ENCODE measurements around the gene NDUFS5.
"Not testable (repeated sequence)": the region's sequence is repeated elsewhere in the genome, so short reads cannot be mapped to it uniquely, and the experiment has no call there.

NDUFS5 gene

DNA sequence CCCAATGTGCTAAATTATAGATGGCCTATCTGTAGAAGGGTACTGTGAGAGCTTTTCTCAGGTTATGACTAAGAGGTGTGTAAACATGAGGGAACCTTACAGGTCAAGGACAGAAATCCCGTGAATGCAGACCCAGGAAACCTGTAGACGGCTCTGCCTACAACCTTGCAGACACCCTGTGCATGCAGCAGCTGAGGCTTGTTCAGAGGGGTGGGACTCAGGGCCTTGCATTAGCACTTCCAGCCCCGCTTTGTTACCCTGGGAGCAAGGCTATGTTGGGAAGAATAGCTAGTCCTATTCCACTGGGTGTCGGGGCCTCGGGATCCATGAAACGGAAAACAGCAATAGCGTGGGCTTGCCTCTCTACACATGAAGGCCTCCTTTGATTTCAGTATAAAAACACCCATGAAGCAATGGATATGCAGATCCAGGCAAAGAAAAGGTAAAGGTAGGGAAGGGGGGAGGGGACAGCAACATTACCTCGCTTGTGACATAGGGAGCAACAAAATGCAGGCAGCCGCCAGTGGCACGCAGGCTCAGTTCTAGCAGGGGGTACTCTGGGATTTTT lies 9.5 kb upstream of the NDUFS5 start:
- DNase-seq = no peak

GRCh38 chr1:39017266-39017665 lies 8.9 kb upstream of the NDUFS5 start:
- no peak for DNase-seq

DNA sequence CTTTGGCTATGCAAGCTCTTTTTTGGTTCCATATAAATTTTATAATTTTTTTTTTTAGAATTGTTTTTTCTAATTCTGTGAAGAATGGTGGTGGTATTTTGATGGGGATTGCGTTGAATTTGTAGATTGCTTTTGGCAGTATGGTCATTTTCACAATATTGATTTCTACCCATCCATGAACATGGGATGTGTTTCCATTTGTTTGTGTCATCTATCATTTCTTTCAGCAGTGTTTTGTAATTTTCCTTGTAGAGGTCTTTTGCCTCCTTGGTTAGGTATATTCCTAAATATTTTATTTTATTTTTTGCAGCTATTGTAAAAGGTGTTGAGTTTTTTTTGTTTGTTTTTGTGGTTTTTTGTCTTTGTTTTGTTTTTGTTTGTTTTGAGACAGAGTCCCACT lies 5.7 kb upstream of the NDUFS5 start:
- DNase-seq = not testable (repeated sequence)

- DNase-seq = no peak
Observed at GRCh38 chr1:39021426-39021825, 4.7 kb upstream of the NDUFS5 start.

DNA sequence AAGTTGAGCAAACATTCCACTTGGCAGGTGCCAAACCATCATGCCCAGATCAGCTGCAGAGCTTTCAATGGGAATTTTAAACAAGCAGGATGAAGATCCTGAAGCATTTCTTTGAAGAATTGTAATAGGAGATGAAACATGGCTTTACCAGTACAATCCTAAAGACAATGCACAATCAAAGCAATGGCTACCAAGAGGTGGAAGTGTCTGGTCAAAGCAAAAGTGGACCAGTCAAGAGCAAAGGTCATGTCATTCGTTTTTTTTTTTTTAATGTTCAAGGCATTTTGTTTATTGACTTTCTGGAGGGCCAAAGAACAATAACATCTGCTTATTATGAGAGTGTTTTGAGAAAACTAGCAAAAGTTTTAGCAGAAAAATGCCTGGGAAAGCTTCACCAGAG lies 3.0 kb upstream of the NDUFS5 start:
- no peak for DNase-seq

GRCh38 chr1:39026866-39027507 lies 837 bp downstream of the NDUFS5 start:
- no peak for DNase-seq

- no peak for DNase-seq
Observed at GRCh38 chr1:39034114-39034654, 8.0 kb downstream of the NDUFS5 start.

DNA sequence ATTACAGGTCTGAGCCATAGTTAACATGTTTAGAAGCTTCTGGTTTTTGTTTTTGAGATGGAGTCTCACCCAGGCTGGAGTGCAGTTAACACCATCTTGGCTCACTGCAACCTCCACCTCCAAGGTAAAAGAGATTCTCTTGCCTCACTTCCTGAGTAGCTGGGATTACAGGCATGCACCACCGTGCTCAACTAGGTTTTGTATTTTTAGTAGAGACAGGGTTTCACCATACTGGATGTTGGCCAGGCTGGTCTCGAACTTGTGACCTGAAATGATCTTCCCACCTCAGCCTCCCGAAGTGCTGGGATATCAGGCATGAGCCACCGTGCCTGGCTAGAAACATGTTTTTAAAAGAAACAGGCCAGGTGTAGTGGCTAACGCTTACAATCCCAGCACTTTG lies 10.5 kb downstream of the NDUFS5 start:
- DNase-seq = no peak

- no peak for DNase-seq
Observed at GRCh38 chr1:39043513-39043912, 17.4 kb downstream of the NDUFS5 start.

GRCh38 chr1:39044762-39045161 lies 18.6 kb downstream of the NDUFS5 start:
- no peak for DNase-seq

GRCh38 chr1:39045231-39045630 lies 19.1 kb downstream of the NDUFS5 start:
- DNase-seq = no peak

DNA sequence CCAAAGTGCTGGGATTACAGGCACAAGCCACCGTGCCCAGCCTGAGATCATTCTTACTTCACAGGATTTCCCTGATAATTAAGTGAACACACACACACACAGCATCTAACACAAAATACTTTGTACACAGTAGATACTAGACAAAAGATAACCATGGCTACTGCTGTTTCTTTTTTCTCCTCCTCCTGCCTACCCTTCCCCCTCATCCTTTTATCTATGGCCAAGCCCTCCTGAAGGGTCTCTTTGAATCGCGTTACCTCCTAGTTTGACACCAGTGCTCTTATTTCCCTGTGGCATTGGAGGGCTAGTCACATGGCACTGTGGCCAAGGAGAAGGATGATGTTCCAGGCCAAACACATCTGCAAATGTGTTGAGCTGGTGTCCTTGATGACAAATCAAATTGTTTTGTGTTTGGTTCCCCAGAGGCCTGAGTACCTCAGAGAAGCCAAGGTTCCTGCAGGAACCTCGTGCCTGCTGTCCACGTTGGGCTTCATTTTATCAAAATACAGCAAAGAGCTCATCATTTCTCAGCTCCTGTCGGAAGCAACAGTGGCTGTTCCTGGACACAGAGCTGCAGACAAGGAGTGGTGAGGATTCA lies 20.6 kb downstream of the NDUFS5 start:
- no peak for DNase-seq

GRCh38 chr1:39047374-39048229 lies 21.5 kb downstream of the NDUFS5 start:
- no peak for DNase-seq

DNA sequence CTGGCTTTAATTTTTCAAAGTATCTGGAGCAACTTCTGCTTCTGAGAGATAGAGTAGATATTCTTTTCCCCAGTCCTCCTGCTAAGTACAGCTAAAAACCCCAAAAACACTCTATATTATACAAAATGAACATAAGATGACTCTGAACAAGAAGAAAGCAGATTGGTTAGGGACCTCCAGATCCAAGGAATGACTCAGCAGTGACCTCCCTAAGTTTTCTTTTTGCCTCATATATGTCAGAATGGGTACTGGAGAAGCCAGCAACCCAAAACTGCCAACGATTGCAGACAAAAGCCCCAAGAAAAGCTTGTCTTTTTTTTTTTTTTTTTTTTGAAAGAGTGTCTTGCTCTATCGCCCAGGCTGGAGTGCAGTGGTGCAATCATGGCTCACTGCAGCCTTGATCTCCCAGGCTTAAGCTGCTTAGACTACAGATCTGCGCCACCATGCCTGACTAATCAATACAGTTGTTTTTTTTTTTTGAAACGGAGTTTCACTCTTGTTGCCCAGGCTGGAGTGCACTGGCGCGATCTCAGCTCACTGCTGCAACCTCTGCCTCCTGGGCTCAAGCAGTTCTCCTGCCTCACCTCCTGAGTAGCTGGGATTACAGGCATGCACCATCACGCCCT lies 22.7 kb downstream of the NDUFS5 start:
- no peak for DNase-seq

GRCh38 chr1:39050001-39050400 lies 23.9 kb downstream of the NDUFS5 start:
- no peak for DNase-seq

DNA sequence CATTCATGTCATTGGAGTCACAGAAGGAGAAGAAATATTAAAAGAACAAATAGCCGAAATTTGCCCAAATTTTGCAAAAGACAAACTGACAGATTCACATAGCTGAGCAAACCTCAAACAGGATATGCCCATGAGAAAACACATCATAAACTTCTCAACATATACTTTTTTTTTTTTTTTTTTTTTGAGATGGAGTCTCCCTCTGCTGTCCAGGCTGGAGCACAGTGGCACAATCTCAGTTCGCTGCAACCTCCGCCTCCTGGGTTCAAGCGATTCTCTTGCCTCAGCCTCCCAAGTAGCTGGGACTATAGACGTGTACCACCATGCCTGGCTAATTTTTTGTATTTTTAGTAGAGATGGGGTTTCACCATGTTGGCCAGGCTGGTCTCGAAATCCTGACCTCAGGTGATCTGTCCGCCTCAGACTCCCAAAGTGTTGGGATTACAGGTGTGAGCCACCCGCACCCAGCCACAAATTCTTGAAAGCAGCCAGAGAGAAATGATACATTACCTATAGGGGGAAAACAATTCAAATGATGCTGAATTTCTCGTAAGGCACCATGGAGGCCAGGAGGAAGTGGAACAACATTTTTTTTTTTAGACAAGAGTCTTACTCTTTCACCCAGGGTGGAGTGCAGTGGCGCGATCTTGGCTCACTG lies 25.2 kb downstream of the NDUFS5 start:
- not testable (repeated sequence) for DNase-seq

- no peak for DNase-seq
Observed at GRCh38 chr1:39051956-39052355, 25.8 kb downstream of the NDUFS5 start.

- not testable (repeated sequence) for DNase-seq
Observed at GRCh38 chr1:39055213-39055710, 29.1 kb downstream of the NDUFS5 start.

GRCh38 chr1:39061516-39061915 lies 35.4 kb downstream of the NDUFS5 start:
- not testable (repeated sequence) for DNase-seq

DNA sequence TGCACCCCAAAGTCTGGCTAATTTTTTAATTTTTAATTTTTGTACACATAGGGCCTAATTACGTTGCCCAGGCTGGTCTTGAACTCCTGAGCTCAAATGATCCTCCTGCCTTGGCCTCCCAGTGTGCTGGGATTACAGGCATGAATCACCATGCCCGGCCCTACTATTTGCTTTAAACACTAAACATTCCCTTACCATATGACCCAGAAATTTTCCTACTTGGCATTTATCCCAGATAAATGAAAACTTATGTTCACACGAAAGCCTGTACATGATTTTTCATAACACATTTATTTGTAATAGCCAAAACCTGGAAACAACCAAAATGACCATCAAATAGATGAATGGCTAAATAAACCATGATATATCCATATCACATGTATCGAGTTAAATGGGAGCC lies 35.8 kb downstream of the NDUFS5 start:
- DNase-seq = no peak

DNA sequence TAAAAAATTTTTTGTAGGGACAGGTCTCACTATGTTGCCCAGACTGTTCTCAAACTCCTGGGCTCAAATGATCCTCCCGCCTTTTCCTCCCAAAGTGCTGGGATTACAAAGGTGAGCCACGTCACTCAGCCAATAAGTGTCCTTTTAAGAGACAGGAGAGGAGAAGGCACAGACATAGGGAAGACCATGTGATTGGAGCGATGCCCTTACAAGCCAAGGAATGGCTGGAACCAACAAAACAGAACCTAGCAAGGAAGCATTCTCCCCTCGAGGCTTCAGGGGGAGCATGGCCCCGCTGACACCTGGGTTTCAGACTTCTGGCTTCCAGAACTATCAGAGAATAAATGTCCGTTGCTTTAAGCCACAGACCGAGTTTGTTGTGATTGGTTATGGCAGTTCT lies 37.0 kb downstream of the NDUFS5 start:
- DNase-seq = no peak

- no peak for DNase-seq
Observed at GRCh38 chr1:39063775-39064174, 37.6 kb downstream of the NDUFS5 start.
